GM12874 (cell line): ENCODE data around the gene ARAP1.

Experiments
- TF ChIP-seq, protein P1 (sequence below): IDR thresholded peaks from 2 replicates; pipeline ENCODE4 v1.5.1; 2011; ENCODE audit warnings: low read depth, mild to moderate bottlenecking, control low read depth, low read length, moderate library complexity; ENCODE audit not compliant: insufficient read depth

ARAP1 gene

DNA sequence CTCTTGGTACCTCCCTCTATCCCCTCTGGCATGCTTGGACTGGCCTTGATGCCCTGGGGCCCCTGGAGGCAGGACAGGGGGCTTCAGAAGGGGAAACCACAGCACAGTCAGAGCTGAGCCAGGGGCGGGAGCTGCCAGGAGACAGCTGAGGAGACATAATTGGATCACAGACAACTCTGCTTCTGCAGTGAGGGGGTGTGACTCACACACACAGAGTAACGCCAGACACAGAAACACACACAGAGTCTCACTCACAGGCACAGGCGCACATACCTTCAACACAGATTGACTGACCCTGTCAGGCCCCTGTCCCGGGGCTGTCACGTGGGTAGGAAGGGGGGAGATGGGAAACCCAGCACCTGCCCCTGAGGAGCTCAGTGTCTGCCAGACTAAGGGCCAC is 21.1 kb upstream of the ARAP1 start:
- TF ChIP-seq, protein P1, sequence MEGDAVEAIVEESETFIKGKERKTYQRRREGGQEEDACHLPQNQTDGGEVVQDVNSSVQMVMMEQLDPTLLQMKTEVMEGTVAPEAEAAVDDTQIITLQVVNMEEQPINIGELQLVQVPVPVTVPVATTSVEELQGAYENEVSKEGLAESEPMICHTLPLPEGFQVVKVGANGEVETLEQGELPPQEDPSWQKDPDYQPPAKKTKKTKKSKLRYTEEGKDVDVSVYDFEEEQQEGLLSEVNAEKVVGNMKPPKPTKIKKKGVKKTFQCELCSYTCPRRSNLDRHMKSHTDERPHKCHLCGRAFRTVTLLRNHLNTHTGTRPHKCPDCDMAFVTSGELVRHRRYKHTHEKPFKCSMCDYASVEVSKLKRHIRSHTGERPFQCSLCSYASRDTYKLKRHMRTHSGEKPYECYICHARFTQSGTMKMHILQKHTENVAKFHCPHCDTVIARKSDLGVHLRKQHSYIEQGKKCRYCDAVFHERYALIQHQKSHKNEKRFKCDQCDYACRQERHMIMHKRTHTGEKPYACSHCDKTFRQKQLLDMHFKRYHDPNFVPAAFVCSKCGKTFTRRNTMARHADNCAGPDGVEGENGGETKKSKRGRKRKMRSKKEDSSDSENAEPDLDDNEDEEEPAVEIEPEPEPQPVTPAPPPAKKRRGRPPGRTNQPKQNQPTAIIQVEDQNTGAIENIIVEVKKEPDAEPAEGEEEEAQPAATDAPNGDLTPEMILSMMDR: no peak

DNA sequence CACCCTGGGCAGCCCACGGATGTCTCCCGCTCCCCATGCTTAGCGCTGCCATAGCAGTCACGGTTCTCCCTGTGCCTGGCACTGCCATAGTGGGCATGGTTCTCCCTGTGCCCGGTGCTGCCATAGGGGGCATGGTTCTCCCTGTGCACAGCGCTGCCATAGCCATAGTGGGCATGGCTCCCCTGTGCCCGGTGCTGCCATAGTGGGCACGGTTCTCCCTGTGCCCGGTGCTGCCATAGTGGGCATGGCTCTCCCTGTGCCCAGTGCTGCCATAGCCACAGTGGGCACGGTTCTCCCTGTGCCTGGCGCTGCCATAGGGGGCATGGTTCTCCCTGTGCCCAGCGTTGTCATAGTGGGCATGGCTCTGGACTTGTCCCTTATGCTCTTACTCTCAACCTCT is 19.9 kb upstream of the ARAP1 start:
- TF ChIP-seq, protein P1: no peak

- TF ChIP-seq, protein P1: no peak
These were observed 19.3 kb upstream of the ARAP1 start for GRCh38 chr11:72771507-72771906.

DNA sequence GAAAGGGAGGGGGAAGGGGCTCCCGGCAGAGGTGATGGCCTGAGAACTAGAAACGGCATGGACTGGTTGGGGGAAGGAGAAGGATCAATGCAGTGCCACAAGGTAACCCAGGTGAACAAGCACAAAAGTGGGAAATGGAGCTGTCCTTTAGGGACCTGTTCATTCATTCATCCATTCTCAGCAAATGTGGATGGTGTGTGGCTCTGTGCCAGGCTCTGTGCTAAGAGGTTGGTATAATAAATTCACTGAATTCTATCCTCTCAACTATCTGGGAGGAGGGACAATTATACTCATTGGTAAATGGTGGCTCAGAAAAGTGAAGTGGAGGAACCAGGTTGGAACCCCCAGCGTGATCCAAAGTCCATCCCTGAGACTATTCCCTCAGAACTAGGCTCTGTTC is 18.6 kb upstream of the ARAP1 start:
- TF ChIP-seq, protein P1: no peak

- TF ChIP-seq, protein P1: no peak
These were observed 17.5 kb upstream of the ARAP1 start for GRCh38 chr11:72769680-72770079.

- TF ChIP-seq, protein P1: no peak
These were observed 16.4 kb upstream of the ARAP1 start for GRCh38 chr11:72768581-72768980.

DNA sequence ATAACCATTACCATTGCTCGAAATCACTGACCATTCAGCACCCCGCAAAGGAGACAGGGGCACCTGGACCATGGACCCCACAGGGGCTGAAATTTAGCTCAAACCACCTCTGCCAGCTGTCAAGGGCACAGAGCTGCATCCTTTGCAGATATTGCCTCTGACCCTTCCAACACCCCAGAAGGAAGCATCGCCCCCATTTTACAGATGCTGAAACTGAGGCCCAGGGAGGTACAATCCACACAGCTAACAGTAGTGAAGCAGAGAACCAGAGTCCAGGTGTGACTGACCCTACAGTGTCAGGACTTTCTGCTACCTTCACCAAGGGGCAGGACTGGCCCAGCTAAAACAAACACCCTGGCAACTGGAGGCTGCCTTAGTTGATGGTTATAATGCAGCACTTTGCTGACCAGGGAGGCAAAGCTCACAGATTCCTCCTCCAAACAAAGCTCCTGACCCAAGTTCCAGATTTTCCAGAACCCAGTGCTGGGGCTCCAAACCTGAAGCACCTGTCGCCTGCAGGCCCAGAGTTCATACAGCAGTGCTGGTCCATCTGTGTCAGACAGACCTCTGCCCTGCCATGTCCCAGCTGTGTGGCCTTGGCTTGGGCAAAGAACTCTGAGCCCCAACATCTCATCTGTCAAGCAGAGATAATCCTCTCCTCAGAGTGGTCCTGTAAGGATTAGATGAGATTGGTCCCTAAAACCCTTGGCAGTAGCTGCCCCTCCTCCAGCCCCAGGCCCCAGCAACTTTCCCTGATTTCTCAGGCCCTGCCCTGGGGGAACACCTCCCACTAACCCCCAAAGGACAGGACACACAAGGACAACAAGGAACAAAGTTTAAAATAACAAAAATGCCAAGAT is 15.2 kb upstream of the ARAP1 start:
- TF ChIP-seq, protein P1: no peak
